ENCODE data around the gene LSG1. TPM values are rescaled to one million over a fixed set of nuclear protein-coding genes. Genes with fewer than 3 reads are reported as not detected.

The LSG1 gene
- total and polyA plus RNA-seq, 2 donors from 2014 or later: 14.8 to 33.3 TPM

- H3K27ac ChIP-seq (ENCODE audit: low read depth in 2 of 2, low read length in 2 of 2): no peak overlapping the region
- intact Hi-C loops (cut with DNase I): no loop called here
- no peak overlapping the region for H3K4me3 ChIP-seq (ENCODE audit: low read length in 3 of 3)
- no peaks in the 10 kb centered on the region for H3K27me3 ChIP-seq (ENCODE audit: control insufficient read depth, insufficient read depth, low read length)
- H3K9ac ChIP-seq (ENCODE audit: low read length in 3 of 3): no peak overlapping the region
- no peaks in the 10 kb centered on the region for H3K36me3 ChIP-seq (ENCODE audit: control insufficient read depth in 2 of 3, insufficient read depth in 3 of 3, low read length in 3 of 3)
- no peak for DNase-seq
- no peak for FAIRE-seq
- no peaks in the 10 kb centered on the region for H3K4me1 ChIP-seq (ENCODE audit: control insufficient read depth in 2 of 3, insufficient read depth in 2 of 3, low read depth in 1 of 3, low read length in 3 of 3)
- H3K9me3 ChIP-seq (ENCODE audit: control insufficient read depth in 2 of 3, insufficient read depth in 1 of 3, low read length in 3 of 3): no peaks in the 10 kb centered on the region
- TF ChIP-seq, protein P1, sequence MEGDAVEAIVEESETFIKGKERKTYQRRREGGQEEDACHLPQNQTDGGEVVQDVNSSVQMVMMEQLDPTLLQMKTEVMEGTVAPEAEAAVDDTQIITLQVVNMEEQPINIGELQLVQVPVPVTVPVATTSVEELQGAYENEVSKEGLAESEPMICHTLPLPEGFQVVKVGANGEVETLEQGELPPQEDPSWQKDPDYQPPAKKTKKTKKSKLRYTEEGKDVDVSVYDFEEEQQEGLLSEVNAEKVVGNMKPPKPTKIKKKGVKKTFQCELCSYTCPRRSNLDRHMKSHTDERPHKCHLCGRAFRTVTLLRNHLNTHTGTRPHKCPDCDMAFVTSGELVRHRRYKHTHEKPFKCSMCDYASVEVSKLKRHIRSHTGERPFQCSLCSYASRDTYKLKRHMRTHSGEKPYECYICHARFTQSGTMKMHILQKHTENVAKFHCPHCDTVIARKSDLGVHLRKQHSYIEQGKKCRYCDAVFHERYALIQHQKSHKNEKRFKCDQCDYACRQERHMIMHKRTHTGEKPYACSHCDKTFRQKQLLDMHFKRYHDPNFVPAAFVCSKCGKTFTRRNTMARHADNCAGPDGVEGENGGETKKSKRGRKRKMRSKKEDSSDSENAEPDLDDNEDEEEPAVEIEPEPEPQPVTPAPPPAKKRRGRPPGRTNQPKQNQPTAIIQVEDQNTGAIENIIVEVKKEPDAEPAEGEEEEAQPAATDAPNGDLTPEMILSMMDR (IDR thresholded peaks at IDR 0.05; ENCODE audit: borderline replicate concordance, extremely low read depth, insufficient read depth): no peak
These were observed 56.8 kb downstream of the LSG1 start for GRCh38 chr3:194615226-194615625.

DNA sequence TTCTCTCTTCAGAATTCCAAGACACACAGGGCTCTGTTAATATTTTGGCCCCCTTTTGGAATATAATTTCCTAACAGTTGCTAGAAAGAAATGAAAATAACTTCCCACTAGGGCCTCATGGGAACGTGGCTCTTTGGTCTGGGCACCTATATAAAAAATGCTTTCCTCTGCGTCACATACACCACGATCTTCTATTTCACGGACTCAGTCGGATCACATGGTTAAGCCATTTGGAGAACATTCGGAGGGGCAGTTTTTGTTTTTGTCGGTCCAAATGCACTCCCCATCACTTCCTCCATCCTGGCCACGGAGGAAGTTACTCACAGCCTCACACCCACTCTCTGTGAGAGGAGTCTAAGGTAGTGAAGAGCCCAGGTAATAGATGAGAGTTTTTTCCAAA, 59.8 kb downstream of the LSG1 start:
- Histone ChIP-seq H3K9me3 (ENCODE audit: control insufficient read depth in 2 of 3, insufficient read depth in 1 of 3, low read length in 3 of 3) (no peaks in the 10 kb centered on the region), H3K9ac (ENCODE audit: low read length in 3 of 3) (no peak overlapping the region), H3K27me3 (ENCODE audit: control insufficient read depth, insufficient read depth, low read length) (no peaks in the 10 kb centered on the region), H3K4me1 (ENCODE audit: control insufficient read depth in 2 of 3, insufficient read depth in 2 of 3, low read depth in 1 of 3, low read length in 3 of 3) (no peaks in the 10 kb centered on the region), H3K36me3 (ENCODE audit: control insufficient read depth in 2 of 3, insufficient read depth in 3 of 3, low read length in 3 of 3) (no peaks in the 10 kb centered on the region), H3K4me3 (ENCODE audit: low read length in 3 of 3) (no peak overlapping the region), H3K27ac (ENCODE audit: low read depth in 2 of 2, low read length in 2 of 2) (no peak overlapping the region)
- no peak for DNase-seq
- no peak for FAIRE-seq
- intact Hi-C loops (cut with DNase I): no loop called here
- TF ChIP-seq, protein P1 (IDR thresholded peaks at IDR 0.05; ENCODE audit: borderline replicate concordance, extremely low read depth, insufficient read depth): no peak

- no peak overlapping the region for H3K27ac ChIP-seq (ENCODE audit: low read depth in 2 of 2, low read length in 2 of 2)
- no peaks in the 10 kb centered on the region for H3K27me3 ChIP-seq (ENCODE audit: control insufficient read depth, insufficient read depth, low read length)
- no peak overlapping the region for H3K4me3 ChIP-seq (ENCODE audit: low read length in 3 of 3)
- no peaks in the 10 kb centered on the region for H3K4me1 ChIP-seq (ENCODE audit: control insufficient read depth in 2 of 3, insufficient read depth in 2 of 3, low read depth in 1 of 3, low read length in 3 of 3)
- intact Hi-C loops (cut with DNase I): no loop called here
- no peaks in the 10 kb centered on the region for H3K36me3 ChIP-seq (ENCODE audit: control insufficient read depth in 2 of 3, insufficient read depth in 3 of 3, low read length in 3 of 3)
- TF ChIP-seq, protein P1 (IDR thresholded peaks at IDR 0.05; ENCODE audit: borderline replicate concordance, extremely low read depth, insufficient read depth): no peak
- DNase-seq (no peak), FAIRE-seq (no peak)
- no peak overlapping the region for H3K9ac ChIP-seq (ENCODE audit: low read length in 3 of 3)
- no peaks in the 10 kb centered on the region for H3K9me3 ChIP-seq (ENCODE audit: control insufficient read depth in 2 of 3, insufficient read depth in 1 of 3, low read length in 3 of 3)
These were observed 61.3 kb downstream of the LSG1 start for GRCh38 chr3:194610689-194611088.

GRCh38 chr3:194609601-194610000, 62.4 kb downstream of the LSG1 start:
- H3K9me3 ChIP-seq (ENCODE audit: control insufficient read depth in 2 of 3, insufficient read depth in 1 of 3, low read length in 3 of 3): no peaks in the 10 kb centered on the region
- no peak overlapping the region for H3K4me3 ChIP-seq (ENCODE audit: low read length in 3 of 3)
- no peaks in the 10 kb centered on the region for H3K4me1 ChIP-seq (ENCODE audit: control insufficient read depth in 2 of 3, insufficient read depth in 2 of 3, low read depth in 1 of 3, low read length in 3 of 3)
- H3K27ac ChIP-seq (ENCODE audit: low read depth in 2 of 2, low read length in 2 of 2): no peak overlapping the region
- no peaks in the 10 kb centered on the region for H3K27me3 ChIP-seq (ENCODE audit: control insufficient read depth, insufficient read depth, low read length)
- intact Hi-C loops (cut with DNase I): no loop called here
- FAIRE-seq: no peak
- no peak for DNase-seq
- TF ChIP-seq, protein P1 (IDR thresholded peaks at IDR 0.05; ENCODE audit: borderline replicate concordance, extremely low read depth, insufficient read depth): no peak
- no peak overlapping the region for H3K9ac ChIP-seq (ENCODE audit: low read length in 3 of 3)
- no peaks in the 10 kb centered on the region for H3K36me3 ChIP-seq (ENCODE audit: control insufficient read depth in 2 of 3, insufficient read depth in 3 of 3, low read length in 3 of 3)

Measured in kidney (tissue), 14 donors.